22Rv1 (cell line): Measurements from ENCODE around the gene ISYNA1.

ENCODE experiments used
- H3K27ac ChIP-seq: fragments of 450-650 bp; 2 replicates; pipeline ENCODE4 v1.5.1; 2017
- ZFX ChIP-seq: fragments of 450-650 bp; IDR thresholded peaks from 2 replicates; pipeline ENCODE4 v1.6.1; 2017; ENCODE audit warnings: antibody characterized with exemption, borderline replicate concordance
- TF ChIP-seq, protein P1 (sequence below): fragments of 450-650 bp; IDR thresholded peaks from 2 replicates; pipeline ENCODE4 v1.5.1; 2017; ENCODE audit warnings: mild to moderate bottlenecking

The ISYNA1 gene

DNA sequence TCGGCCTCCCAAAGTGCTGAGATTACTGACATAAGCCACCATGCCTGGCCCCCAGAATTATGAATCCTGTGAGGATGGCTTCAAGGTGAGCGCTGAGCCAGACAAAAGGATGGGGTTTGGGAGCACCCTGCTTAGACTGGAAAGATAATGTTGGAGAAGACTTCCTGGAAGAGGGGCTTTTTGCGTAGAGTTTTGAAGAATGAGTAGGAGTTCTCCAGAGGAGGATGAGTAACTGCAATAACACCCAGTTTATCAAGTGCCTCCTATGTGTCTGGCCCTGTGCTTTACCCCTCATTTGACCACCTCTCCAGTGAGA, 52.6 kb downstream of the ISYNA1 start:
- H3K27ac ChIP-seq = peak overlapping the region; percentile 69
- no peak for TF ChIP-seq ZFX
- TF ChIP-seq, protein P1, sequence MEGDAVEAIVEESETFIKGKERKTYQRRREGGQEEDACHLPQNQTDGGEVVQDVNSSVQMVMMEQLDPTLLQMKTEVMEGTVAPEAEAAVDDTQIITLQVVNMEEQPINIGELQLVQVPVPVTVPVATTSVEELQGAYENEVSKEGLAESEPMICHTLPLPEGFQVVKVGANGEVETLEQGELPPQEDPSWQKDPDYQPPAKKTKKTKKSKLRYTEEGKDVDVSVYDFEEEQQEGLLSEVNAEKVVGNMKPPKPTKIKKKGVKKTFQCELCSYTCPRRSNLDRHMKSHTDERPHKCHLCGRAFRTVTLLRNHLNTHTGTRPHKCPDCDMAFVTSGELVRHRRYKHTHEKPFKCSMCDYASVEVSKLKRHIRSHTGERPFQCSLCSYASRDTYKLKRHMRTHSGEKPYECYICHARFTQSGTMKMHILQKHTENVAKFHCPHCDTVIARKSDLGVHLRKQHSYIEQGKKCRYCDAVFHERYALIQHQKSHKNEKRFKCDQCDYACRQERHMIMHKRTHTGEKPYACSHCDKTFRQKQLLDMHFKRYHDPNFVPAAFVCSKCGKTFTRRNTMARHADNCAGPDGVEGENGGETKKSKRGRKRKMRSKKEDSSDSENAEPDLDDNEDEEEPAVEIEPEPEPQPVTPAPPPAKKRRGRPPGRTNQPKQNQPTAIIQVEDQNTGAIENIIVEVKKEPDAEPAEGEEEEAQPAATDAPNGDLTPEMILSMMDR = no peak

DNA sequence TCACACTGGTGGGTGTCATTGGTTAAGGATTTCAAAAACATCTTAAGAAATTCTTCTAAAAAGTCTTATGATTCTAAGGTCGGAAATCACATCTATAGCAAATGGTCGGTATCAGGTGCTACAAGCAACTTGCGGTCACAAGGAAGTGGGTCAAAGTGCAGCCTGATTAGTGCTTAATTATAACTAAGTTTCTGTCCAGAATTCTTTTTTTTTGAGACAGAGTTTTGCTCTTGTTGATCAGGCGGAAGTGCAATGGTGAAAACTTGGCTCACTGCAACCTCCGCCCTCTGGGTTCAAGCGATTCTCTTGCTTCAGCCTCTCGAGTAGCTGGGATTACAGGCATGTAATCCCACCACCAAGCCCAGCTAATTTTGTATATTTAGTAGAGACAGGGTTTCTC, 53.2 kb downstream of the ISYNA1 start:
- TF ChIP-seq, protein P1 = no peak
- TF ChIP-seq ZFX = no peak
- H3K27ac ChIP-seq = peak overlapping the region; percentile 69
